ENCODE results near the gene HOXC10.

The HOXC10 gene

DNA sequence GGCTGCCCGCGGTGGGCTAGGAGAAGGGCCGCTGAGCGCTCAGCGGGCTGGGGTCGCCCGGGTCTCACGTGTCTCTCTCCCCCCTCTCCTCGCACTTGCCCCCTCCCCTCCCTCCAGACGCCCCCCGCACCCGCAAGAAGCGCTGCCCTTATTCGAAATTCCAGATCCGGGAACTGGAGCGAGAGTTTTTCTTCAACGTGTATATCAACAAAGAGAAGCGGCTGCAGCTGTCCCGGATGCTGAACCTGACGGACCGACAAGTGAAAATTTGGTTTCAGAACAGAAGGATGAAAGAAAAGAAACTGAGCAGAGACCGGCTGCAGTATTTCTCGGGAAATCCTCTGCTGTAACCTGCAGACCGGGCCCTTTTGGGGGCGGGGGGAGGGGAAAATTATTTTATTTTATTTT, 9.9 kb upstream of the HOXC10 start:
- DNase-seq (ENCODE audit: low read depth in 2 of 2): no peak
- no peak overlapping the region for H3K4me3 ChIP-seq (replicated peaks in 1 of 2; ENCODE audit: low read depth in 2 of 2, low read length in 2 of 2)
- TF ChIP-seq, protein P1, sequence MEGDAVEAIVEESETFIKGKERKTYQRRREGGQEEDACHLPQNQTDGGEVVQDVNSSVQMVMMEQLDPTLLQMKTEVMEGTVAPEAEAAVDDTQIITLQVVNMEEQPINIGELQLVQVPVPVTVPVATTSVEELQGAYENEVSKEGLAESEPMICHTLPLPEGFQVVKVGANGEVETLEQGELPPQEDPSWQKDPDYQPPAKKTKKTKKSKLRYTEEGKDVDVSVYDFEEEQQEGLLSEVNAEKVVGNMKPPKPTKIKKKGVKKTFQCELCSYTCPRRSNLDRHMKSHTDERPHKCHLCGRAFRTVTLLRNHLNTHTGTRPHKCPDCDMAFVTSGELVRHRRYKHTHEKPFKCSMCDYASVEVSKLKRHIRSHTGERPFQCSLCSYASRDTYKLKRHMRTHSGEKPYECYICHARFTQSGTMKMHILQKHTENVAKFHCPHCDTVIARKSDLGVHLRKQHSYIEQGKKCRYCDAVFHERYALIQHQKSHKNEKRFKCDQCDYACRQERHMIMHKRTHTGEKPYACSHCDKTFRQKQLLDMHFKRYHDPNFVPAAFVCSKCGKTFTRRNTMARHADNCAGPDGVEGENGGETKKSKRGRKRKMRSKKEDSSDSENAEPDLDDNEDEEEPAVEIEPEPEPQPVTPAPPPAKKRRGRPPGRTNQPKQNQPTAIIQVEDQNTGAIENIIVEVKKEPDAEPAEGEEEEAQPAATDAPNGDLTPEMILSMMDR (IDR thresholded peaks at IDR 0.05; ENCODE audit: low read depth, low read length): no peak

DNA sequence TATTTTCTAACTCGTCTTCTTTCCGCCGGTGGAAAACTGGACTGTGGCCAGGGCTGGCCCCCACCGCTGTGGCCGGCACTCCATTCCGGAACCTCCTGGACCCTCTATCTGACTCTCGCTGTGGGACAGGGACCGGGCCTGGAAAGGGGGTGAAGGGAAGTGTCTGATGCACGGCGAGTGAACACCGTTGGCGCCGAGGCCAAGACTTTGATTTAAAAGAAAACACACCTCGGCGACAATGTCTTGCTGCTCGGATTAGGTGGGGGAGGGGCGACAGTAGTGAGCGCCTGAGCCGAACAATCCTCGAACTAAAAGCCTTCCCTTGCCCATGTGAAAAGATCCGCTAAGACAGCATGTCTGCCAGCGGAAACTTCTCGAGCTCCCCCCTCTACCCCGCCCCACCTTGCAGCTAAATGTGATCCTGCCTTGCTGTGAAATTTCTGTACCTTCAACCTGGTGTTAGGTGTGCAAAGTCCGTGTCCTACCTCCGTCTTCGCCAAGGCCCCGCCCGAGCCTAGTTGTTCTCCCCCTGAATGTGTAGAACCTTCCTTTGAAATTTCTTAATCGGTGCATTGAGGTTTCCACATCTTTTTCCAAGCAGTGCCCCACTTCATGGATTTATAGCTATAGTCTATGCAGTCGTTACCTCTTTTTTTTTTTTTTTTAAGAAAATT, 9.3 kb upstream of the HOXC10 start:
- TF ChIP-seq, protein P1 (IDR thresholded peaks at IDR 0.05; ENCODE audit: low read depth, low read length): no peak
- no peak overlapping the region for H3K4me3 ChIP-seq (replicated peaks in 1 of 2; ENCODE audit: low read depth in 2 of 2, low read length in 2 of 2)
- no peak for DNase-seq (ENCODE audit: low read depth in 2 of 2)

DNA sequence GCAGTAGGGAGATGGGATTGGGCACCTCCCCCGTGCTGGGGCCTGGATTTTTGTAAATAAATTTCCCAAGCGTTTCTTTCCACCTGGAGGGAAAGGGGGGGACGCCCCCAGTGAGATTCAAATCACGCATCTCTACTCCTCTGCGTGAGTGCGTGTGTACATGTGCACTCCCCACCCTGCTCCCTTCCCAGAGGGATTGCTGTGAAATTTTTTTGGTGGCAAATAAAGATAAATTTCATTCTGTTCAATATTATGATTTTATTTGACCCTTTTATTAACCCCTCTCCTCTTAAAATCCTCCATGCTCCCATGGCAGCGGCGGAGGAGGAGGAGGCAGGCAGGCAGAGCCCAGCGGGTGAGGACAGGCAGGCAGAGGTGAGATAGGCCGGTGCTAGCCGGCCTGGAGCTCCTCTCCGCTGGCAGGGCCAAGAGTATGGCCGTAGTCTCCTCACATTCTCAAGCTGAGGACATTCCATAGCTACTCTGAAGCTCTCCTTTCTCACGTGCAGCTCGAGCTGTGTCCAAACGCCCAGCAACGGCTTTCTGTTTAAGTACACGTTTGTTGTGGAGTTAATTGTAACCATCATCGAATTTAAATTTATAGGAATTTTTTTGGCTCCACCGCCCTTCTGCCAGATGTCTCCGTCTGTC, 8.6 kb upstream of the HOXC10 start:
- DNase-seq (ENCODE audit: low read depth in 2 of 2): no peak
- H3K4me3 ChIP-seq (replicated peaks in 1 of 2; ENCODE audit: low read depth in 2 of 2, low read length in 2 of 2): no peak overlapping the region
- TF ChIP-seq, protein P1 (IDR thresholded peaks at IDR 0.05; ENCODE audit: low read depth, low read length): no peak

DNA sequence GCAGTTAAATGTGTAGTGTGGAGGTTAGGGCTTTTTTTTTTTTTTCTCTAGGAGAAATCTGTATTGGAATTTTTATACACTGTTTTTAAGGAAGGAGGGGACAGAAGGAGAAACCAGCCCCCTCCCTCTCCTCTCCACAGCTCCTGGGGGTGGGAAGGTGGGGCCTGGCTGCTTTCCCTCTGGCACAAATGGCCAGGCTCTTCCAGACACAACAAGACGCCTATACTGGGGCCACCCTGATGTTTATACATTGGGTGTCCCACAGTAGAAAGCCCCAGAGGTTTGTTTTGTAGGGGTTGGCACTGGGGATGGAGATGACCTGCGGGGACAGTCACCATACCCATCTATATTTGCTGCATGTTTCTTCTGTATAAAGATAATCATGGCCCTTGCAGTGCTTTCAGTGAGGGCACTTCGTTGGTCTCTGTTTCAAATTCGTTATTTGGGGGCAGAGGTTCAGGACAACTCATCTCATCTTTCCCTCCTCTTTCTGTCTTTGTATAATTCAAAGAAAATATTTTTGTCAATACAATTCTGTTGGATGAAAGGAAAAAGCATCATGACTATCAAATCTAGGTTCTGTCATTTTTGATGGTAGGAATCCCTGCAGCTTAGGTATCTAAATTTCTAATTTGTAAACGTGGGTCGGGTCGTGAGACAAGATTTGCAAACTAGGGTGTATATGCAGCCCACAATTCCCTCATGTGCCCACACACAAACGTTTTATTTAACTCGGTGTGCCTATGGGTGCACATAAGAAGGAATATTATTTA, 7.9 kb upstream of the HOXC10 start:
- TF ChIP-seq, protein P1 (IDR thresholded peaks at IDR 0.05; ENCODE audit: low read depth, low read length): no peak
- DNase-seq (ENCODE audit: low read depth in 2 of 2): no peak
- H3K4me3 ChIP-seq (replicated peaks in 1 of 2; ENCODE audit: low read depth in 2 of 2, low read length in 2 of 2): no peak overlapping the region

DNA sequence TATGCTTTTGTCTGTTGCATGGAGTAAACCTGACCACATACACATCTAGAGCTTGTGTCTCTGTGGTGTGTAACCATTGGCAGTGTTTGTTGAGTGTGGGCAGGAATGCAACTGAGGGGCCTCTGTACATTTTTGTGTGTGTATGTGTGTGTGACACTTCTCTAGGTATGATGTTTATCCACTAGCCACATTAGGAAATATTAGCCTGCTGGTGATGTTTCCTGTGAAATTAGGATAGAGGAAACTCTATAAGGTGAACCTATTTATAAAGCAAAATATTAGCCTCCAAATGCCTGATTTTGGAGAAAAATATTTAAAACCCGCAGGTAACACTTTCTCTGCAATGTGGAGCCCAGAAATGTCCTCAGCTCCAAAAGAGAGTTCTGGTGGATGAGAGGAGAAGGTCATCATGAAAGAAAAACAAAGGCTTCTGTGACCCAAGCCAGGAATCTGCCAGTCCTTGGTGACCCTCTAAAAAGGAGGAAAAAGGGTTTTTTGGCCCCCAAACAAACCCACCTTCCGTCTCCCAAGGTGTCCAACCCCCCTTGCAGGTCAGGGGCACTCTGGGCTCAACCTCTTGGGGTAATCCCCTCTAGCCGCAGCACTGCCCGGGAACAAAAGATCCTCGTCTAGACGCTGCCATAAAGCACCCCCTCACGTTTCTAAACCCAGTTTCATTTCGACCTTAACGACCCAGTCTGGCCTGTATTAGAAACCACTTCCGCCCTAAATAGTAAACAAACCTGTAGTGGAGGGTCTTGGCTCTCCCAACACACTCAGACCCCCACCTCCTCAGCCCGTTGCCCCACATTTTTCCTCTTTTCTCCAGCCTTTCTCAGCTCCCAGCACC, 7.1 kb upstream of the HOXC10 start:
- no peak overlapping the region for H3K4me3 ChIP-seq (replicated peaks in 1 of 2; ENCODE audit: low read depth in 2 of 2, low read length in 2 of 2)
- TF ChIP-seq, protein P1 (IDR thresholded peaks at IDR 0.05; ENCODE audit: low read depth, low read length): no peak
- DNase-seq (ENCODE audit: low read depth in 2 of 2): no peak

Data from cardiac fibroblast (primary cell).